NCI-H345 treated with DMSO at 0.1 percent for 48 hours (cell line): ENCODE data around the gene EHD4.

Experiments
- DNase-seq: peaks from one replicate; lab custom pipeline; 2025; ENCODE audit not compliant: unreplicated experiment; lab: John Stamatoyannopoulos, UW

The EHD4 gene

DNA sequence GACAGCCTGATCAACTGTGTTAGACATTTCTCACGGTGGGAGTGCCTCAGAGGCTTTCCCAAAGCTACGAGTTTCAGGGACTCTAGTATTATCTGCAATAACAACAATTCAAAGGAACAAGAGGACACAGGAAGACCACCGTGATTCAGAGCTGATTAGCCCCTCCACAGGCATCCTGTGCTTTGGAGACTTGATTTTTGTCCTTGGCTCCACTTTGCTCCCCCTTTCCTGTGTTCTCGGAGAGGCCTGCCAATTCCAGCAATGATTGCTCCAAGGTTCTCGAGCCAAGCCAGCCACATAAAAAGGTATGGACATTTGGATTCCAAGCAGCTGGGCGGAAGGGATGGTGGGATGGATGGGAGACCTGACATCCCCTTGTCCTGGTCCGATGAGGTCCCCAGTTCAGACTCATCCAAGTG, 14.3 kb downstream of the EHD4 start:
- no peak for DNase-seq

GRCh38 chr15:41957021-41957897, 15.1 kb downstream of the EHD4 start:
- DNase-seq: no peak

DNA sequence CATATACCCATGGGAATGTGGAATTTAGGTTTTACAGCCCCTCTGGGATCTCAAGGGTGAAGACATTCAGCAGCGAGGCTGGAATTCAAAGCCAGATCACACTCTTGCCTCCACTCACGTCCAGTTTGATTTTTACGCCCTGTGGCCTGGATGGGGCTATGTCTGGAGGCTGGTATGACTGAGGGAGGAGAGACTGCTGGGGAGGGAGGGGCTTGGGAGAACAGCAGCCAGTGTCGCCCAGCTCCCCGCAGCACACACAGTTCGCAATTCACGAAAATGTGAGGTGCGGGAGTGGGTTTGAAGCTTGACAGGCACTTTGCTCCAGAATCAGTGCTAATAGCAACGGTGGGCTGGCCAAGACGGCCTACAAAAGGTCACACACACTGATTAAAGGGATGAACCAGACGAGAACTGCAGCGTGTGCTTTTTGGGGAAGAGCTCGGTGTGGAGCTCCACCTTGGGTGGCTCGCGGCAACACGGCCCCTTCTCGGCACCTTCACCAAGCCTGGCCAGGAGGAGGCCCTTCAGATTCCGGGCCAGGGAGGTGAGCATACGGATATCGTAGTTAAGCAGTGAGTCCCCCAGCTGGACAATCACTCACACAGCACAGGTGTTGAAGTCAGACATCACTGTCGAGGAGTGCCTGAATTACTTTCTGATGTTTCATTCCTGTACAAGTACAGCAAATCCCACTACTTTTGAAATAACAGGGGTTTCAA, 16.4 kb downstream of the EHD4 start:
- DNase-seq: no peak

DNA sequence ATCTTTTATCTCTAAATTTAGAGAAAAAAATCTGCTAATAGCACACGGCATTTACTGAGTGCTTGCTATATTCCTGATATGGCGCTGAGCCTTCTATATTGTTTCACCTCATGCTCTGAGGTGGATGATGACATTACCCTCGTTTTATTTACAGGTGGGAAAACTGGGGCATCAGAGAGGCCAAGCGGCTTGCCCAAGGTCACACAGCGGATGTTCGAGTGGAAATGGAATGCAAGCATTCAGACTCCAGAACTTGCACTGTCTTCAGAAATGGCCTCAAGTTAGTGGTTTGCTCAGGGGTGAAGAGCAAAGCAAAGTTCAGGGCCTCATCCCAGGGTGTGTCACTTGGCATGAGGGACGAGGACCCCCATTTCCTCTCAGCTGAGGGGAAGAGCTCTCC, 17.3 kb downstream of the EHD4 start:
- DNase-seq: no peak

DNA sequence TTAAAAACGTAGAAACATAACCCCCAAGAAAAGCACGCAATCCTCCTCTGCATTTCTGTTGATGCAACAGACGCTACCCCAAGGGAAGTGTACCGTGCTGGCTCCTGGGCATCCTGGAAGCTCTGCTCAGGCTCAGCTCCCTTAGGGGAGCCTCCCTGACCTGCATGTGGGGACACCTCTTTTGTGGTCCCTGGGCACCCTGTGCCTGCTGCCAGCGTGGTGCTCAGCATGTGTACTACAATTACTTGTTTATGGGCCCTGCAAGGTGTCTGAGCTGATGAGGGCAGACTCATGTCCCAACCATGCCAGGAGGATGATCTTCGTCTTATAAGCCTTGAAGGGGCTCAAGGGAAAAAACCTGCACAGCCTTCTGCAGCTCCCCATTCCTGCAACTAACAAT, 18.3 kb downstream of the EHD4 start:
- no peak for DNase-seq

DNA sequence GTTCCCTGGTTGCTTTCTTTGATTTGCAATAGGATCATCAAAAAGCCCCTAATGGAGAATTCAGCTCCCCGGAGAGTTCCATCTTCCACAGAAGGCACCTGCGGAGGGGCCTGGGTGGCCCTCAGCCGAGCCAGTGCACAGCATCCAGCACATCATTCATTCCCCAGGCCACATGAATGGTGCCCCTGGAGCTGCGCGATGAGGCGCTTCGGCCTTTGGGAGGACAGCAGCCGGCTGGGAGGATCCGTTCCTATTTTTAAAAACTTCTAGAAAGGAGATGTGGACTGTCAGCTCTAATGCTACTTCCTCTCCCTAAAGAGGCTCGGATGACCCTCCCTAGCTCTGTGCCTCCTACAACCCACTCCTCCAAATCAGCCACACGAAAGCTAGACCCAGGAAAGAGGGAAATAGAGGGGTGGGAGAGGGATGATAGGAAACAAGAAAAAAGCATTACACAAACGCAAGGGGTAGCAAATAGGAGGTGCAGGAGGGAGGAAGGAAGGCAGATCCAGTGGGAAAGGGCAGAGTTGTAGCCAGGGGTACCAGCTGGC, 20.3 kb downstream of the EHD4 start:
- no peak for DNase-seq

- DNase-seq: no peak
Observed at GRCh38 chr15:41951571-41951970, 20.8 kb downstream of the EHD4 start.

GRCh38 chr15:41950489-41950888, 21.9 kb downstream of the EHD4 start:
- DNase-seq: no peak

DNA sequence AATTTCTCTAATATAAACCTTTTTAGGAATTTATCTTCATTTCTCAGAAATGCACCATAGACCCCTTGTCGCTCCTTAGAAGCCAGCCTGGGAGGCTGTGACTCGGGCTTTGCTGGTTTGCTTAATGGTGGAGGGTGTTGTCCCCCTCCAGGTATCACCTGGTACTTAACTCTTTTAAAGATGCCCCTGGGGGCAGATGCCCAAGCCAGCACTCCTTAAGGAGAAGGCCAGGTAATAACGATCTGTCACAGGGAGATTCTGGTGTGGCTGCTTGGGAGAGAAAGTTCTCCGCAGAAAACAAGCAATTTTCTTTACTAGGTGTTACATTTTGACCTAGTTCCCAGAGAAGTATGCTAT, 22.3 kb downstream of the EHD4 start:
- DNase-seq: no peak

DNA sequence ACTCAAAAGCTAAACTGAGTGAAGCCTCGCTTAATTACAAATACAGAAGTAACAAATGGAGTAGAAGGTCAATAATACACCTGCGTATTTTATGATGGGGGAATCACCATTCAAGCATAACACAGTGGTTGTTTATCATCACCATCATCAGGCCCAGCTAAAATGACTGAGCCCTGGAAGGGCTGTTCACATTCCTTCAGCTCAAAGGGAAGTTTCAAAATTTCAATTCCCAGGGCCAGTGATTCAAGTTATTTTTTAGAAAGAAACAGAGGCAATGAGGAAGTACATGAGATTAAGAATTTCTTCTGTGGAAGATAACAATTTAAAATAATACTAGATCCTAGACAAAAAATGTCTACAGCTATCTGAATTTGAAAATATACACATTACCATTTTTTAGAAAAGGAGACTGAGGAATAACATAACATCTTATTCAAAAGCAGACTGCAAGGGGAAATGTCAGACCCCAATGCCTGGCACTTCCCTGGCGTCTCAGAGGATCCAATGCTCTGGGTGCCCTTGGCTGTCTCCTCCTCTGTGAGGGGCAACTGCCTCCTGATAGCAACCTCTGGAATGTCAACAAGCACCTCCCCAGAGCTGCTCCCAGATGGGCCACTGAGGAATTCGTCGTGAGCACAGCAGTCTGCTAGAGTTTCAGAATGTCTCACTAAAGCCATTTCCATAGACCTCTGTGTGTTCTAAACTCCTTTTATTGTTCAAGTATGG, 22.8 kb downstream of the EHD4 start:
- no peak for DNase-seq

DNA sequence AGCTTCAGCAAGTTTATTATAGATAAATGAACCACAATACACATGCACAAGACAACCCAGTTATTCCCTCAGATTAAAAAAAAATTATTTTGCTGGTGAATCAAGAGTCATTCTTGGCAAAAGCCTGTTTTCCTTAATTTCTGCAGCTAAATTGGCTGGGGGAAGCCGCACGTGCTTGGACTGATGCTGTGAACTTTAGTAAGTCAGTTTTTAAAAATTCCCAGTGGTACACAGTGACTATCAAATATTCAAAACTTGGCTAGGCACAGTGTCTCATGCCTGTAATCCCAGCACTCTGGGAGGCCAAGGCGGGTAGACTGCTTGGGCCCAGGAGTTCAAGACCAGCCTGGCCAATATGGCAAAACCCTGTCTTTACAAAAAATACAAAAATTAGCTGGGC, 23.9 kb downstream of the EHD4 start:
- DNase-seq: no peak

- no peak for DNase-seq
Observed at GRCh38 chr15:41946970-41947369, 25.4 kb downstream of the EHD4 start.

GRCh38 chr15:41945731-41946130, 26.6 kb downstream of the EHD4 start:
- no peak for DNase-seq

DNA sequence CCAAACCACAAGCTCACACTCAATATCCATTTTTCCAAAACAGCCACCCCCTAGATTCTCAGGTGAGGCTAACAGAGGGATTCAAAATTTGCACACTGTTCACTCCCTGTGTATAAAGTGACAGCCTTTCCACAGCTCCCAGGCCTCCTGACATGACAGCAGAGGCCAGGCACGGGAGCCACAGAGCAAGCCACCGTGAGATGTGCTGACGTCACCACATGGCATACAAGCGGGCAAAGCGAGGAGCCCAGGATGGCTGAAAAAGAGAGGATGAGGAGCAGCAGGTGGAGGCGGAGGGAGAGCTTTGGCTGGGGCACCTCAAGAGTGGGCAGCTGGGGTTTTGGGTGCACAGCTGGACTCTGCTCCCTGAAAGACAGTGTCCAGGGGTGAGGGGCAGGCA, 27.1 kb downstream of the EHD4 start:
- no peak for DNase-seq

DNA sequence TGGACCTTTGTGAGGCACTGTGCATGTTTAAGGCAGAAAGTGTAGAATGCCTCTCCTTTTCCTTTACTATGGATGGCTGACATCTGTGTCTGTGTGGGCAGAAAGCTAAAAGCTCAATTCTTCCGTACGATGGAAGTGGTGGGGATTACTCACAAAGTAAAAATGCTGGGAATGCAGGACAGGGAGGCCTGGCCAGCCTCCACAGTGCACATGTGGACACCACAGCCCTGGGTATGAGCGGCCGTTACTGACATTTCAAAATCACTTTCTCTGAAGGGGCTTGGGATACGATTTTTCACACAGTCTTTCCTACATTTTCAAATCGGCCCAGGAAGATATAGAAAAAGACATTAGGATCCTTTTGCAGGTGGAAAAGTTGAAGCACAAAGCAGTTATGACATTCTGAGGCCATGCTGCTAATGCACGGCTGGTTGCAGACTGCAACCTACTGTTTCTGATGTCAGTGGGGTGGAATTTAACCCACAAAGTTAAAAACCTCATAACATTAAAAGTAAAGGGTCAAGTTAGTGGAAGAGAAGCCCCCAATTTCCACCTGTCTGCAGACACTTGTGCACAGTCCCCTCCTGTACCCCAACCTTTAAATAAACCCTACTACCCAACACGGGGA, 27.9 kb downstream of the EHD4 start:
- no peak for DNase-seq

DNA sequence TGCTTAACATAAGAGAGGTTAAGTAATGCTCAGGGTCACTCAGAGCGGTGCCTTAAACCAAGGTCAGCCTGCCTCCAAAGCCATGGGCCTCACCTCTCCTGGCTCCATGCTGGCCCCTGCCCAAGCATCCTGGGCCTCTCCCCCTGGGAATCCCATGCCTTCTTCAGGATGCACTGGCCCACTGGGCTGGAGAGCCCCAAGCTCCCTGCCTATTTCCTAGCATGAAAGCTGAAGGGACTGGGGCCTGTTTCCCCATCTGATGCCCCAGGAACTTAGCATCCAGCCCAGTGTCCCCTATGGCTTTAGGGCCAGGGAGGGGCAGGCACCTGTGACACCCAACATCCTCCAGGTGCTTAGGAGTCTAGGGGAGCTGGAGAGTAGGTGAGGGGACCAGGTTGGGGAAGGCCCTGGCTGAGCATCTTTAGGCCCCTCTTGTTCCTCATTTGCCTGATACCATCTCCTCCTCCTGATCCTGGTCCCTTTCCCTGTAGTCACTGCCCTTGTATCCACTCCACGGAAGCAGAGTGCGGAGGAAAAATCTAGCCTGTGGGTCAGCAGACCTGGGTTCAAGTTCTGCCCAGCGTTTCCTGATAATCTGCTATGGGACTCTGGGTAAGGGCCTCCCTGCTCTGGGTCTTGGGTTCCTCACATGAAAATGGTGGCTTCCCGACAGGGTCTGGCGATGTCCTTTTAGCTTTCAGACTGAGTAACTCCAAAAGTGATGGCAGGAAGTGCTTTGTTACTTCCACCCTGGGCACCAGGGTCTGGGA, 28.6 kb downstream of the EHD4 start:
- no peak for DNase-seq

- DNase-seq: no peak
Observed at GRCh38 chr15:41942886-41943285, 29.5 kb downstream of the EHD4 start.

GRCh38 chr15:41941644-41942415, 30.5 kb downstream of the EHD4 start:
- no peak for DNase-seq

DNA sequence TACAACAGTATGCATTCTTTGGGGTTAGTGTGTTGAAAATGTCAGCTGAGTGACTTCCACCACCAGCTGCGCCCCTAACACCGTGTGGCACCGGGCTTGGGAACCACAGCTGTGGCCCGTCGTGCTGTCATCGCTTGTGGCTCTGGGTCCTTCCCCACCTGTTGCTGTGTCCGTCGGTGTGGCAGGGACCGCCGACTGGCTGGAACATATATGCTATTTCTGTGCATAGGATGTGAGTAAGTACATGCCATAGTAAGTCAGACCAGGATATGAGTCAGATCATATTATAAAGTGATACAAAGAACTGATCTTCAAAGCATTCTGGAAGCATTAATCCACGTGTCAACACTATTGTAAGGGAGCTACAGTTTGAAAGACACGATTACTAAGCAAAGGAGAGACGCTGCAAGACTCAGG, 31.9 kb downstream of the EHD4 start:
- DNase-seq: no peak

DNA sequence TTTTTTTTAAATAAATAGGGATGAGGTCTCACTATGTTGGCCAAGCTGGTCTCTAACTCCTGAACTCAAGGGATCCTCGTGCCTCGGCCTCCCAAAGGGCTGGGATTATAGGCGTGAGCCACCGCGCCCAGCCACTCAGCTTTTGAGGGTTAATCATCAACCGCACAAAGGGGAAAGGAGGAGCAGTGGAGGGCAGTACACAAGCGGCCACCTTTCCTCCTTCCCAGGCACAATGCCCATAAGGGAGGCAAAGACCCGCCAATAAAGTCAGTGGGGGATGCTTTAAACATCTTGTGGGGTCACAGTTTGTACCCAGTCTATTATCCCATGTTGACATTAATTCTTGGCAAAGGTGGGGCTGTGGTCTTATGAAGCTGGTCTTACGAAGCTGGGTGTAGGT, 32.4 kb downstream of the EHD4 start:
- DNase-seq: no peak
